Measurements from ENCODE around the gene ANKRD11. TPM values are rescaled to one million over a fixed set of nuclear protein-coding genes. Genes with fewer than 3 reads are reported as not detected.

ANKRD11 gene
- total and polyA plus RNA-seq, 7 experiments from 2014 or later = 8.7 to 254 (median 239) TPM

- H3K4me1 Mint-ChIP-seq = peaks cover 27 to 87% (median 76%) of the 10 kb centered on the region in 7 donors
- intact Hi-C loops (cut with micrococcal nuclease) = no loop called here
- Histone ChIP-seq H3K9me3 (ENCODE audit: control insufficient read depth in 2 of 3, low read length in 3 of 3) (no peaks in the 10 kb centered on the region), H3K27me3 (ENCODE audit: control insufficient read depth in 2 of 2, insufficient read depth in 2 of 2, low read length in 2 of 2) (no peaks in the 10 kb centered on the region), H3K27ac (ENCODE audit: low read depth, low read length) (no peak overlapping the region), H3K4me1 (ENCODE audit: control insufficient read depth in 2 of 2, insufficient read depth in 2 of 2, low read length in 2 of 2) (peaks cover 73 to 74% of the 10 kb centered on the region in 2 donors), H3K36me3 (ENCODE audit: control insufficient read depth in 2 of 3, insufficient read depth in 3 of 3, low read length in 3 of 3) (no peaks in the 10 kb centered on the region), H3K4me3 (ENCODE audit: low read length) (no peak overlapping the region)
- peaks cover 0 to 4% (median 0%) of the 10 kb centered on the region in 11 donors for H3K9me3 Mint-ChIP-seq
- no peaks in the 10 kb centered on the region for H3K27me3 Mint-ChIP-seq
- peak overlapping the region in 8 of 10 donors; percentile 15 to 76 (median 58) for H3K4me3 Mint-ChIP-seq
- H3K27ac Mint-ChIP-seq = peak overlapping the region; percentile 13 to 85 (median 41)
- CTCF ChIA-PET = no interaction called here
- DNase-seq (no peak), ATAC-seq (no peak)
- H3K36me3 Mint-ChIP-seq = peaks cover 0 to 10% (median 5%) of the 10 kb centered on the region in 5 donors
- POLR2A ChIA-PET = no interaction called here
Measured at GRCh38 chr16:89452925-89453324, 37.4 kb downstream of the ANKRD11 start.

- no peak overlapping the region for H3K27ac ChIP-seq (ENCODE audit: low read depth, low read length)
- POLR2A ChIA-PET = interaction anchor here (0.9 kb wide), 1 partner anchor 15 kb away, joined by 3 read pairs; no protein-coding TSS in a partner anchor
- Mint-ChIP-seq H3K4me1 (peaks cover 21 to 88% (median 72%) of the 10 kb centered on the region in 7 donors), H3K9me3 (peaks cover 0 to 4% (median 0%) of the 10 kb centered on the region in 11 donors), H3K27ac (peak overlapping the region in 3 of 9 donors; percentile 15 to 72 (median 33)), H3K36me3 (peaks cover 0 to 7% (median 4%) of the 10 kb centered on the region in 5 donors), H3K4me3 (peak overlapping the region in 7 of 10 donors; percentile 18 to 76 (median 41)), H3K27me3 (no peaks in the 10 kb centered on the region)
- H3K4me1 ChIP-seq (ENCODE audit: control insufficient read depth in 2 of 2, insufficient read depth in 2 of 2, low read length in 2 of 2) = peaks cover 79 to 81% of the 10 kb centered on the region in 2 donors
- intact Hi-C loops (cut with micrococcal nuclease) = no loop called here
- no peaks in the 10 kb centered on the region for H3K36me3 ChIP-seq (ENCODE audit: control insufficient read depth in 2 of 3, insufficient read depth in 3 of 3, low read length in 3 of 3)
- DNase-seq (no peak), ATAC-seq (peak; percentile 17)
- no peaks in the 10 kb centered on the region for H3K27me3 ChIP-seq (ENCODE audit: control insufficient read depth in 2 of 2, insufficient read depth in 2 of 2, low read length in 2 of 2)
- no peaks in the 10 kb centered on the region for H3K9me3 ChIP-seq (ENCODE audit: control insufficient read depth in 2 of 3, low read length in 3 of 3)
- H3K4me3 ChIP-seq (ENCODE audit: low read length) = no peak overlapping the region
- CTCF ChIA-PET = no interaction called here
Measured at GRCh38 chr16:89452241-89452640, 38.1 kb downstream of the ANKRD11 start.

- peaks cover 6 to 94% (median 72%) of the 10 kb centered on the region in 7 donors for H3K4me1 Mint-ChIP-seq
- no peak for DNase-seq
- H3K36me3 Mint-ChIP-seq = no peaks in the 10 kb centered on the region
- intact Hi-C loops (cut with micrococcal nuclease) = no loop called here
- H3K27me3 Mint-ChIP-seq = no peaks in the 10 kb centered on the region
- no peak for ATAC-seq
- H3K4me3 ChIP-seq (ENCODE audit: low read length) = no peak overlapping the region
- no peaks in the 10 kb centered on the region for H3K9me3 ChIP-seq (ENCODE audit: control insufficient read depth in 2 of 3, low read length in 3 of 3)
- no peaks in the 10 kb centered on the region for H3K9me3 Mint-ChIP-seq
- no peaks in the 10 kb centered on the region for H3K27me3 ChIP-seq (ENCODE audit: control insufficient read depth in 2 of 2, insufficient read depth in 2 of 2, low read length in 2 of 2)
- peak overlapping the region in 7 of 10 donors; percentile 49 to 84 (median 70) for H3K4me3 Mint-ChIP-seq
- CTCF ChIA-PET = no interaction called here
- peak overlapping the region in 5 of 9 donors; percentile 33 to 82 (median 54) for H3K27ac Mint-ChIP-seq
- peaks cover 84 to 91% of the 10 kb centered on the region in 2 donors for H3K4me1 ChIP-seq (ENCODE audit: control insufficient read depth in 2 of 2, insufficient read depth in 2 of 2, low read length in 2 of 2)
- H3K36me3 ChIP-seq (ENCODE audit: control insufficient read depth in 2 of 3, insufficient read depth in 3 of 3, low read length in 3 of 3) = no peaks in the 10 kb centered on the region
- no peak overlapping the region for H3K27ac ChIP-seq (ENCODE audit: low read depth, low read length)
- POLR2A ChIA-PET = interaction anchor here (0.8 to 1.5 kb wide), 3 partner anchors 21 to 84 kb away, joined by 3 read pairs; no protein-coding TSS in a partner anchor
Measured at GRCh38 chr16:89450537-89450936, 39.8 kb downstream of the ANKRD11 start.

- Histone ChIP-seq H3K27ac (ENCODE audit: low read depth, low read length) (no peak overlapping the region), H3K36me3 (ENCODE audit: control insufficient read depth in 2 of 3, insufficient read depth in 3 of 3, low read length in 3 of 3) (no peaks in the 10 kb centered on the region), H3K27me3 (ENCODE audit: control insufficient read depth in 2 of 2, insufficient read depth in 2 of 2, low read length in 2 of 2) (no peaks in the 10 kb centered on the region), H3K4me1 (ENCODE audit: control insufficient read depth in 2 of 2, insufficient read depth in 2 of 2, low read length in 2 of 2) (peaks cover 84 to 93% of the 10 kb centered on the region in 2 donors), H3K4me3 (ENCODE audit: low read length) (no peak overlapping the region), H3K9me3 (ENCODE audit: control insufficient read depth in 2 of 3, low read length in 3 of 3) (no peaks in the 10 kb centered on the region)
- Mint-ChIP-seq H3K9me3 (no peaks in the 10 kb centered on the region), H3K27me3 (no peaks in the 10 kb centered on the region), H3K36me3 (no peaks in the 10 kb centered on the region), H3K27ac (peak overlapping the region; percentile 2 to 82 (median 42)), H3K4me3 (peak overlapping the region in 9 of 10 donors; percentile 49 to 84 (median 67)), H3K4me1 (peaks cover 0 to 95% (median 76%) of the 10 kb centered on the region in 7 donors)
- intact Hi-C loops (cut with micrococcal nuclease) = no loop called here
- ChIA-PET POLR2A (interaction anchor here (0.7 to 1.5 kb wide), 5 partner anchors 22 to 107 kb away, joined by 3 read pairs; no protein-coding TSS in a partner anchor), CTCF (no interaction called here)
- DNase-seq = no peak
- ATAC-seq = peak; percentile 47
Measured at GRCh38 chr16:89449726-89450335, 40.5 kb downstream of the ANKRD11 start.

GRCh38 chr16:89448656-89449055 lies 41.7 kb downstream of the ANKRD11 start:
- intact Hi-C loops (cut with micrococcal nuclease) = no loop called here
- H3K4me3 Mint-ChIP-seq = peak overlapping the region in 6 of 10 donors; percentile 8 to 84 (median 74)
- no peaks in the 10 kb centered on the region for H3K27me3 Mint-ChIP-seq

GRCh38 chr16:89446975-89447293 lies 43.4 kb downstream of the ANKRD11 start:
- no peak overlapping the region for H3K27ac ChIP-seq (ENCODE audit: low read depth, low read length)
- no peak for DNase-seq
- Mint-ChIP-seq H3K36me3 (no peaks in the 10 kb centered on the region), H3K27ac (peak overlapping the region; percentile 54 to 97 (median 82)), H3K27me3 (no peaks in the 10 kb centered on the region), H3K9me3 (no peaks in the 10 kb centered on the region), H3K4me3 (peak overlapping the region; percentile 60 to 84 (median 75)), H3K4me1 (peaks cover 0 to 99% (median 74%) of the 10 kb centered on the region in 7 donors)
- H3K4me3 ChIP-seq (ENCODE audit: low read length) = peak overlapping the region; percentile 6
- no peaks in the 10 kb centered on the region for H3K36me3 ChIP-seq (ENCODE audit: control insufficient read depth in 2 of 3, insufficient read depth in 3 of 3, low read length in 3 of 3)
- H3K4me1 ChIP-seq (ENCODE audit: control insufficient read depth in 2 of 2, insufficient read depth in 2 of 2, low read length in 2 of 2) = peaks cover 86 to 94% of the 10 kb centered on the region in 2 donors
- no peak for ATAC-seq
- H3K9me3 ChIP-seq (ENCODE audit: control insufficient read depth in 2 of 3, low read length in 3 of 3) = no peaks in the 10 kb centered on the region
- intact Hi-C loops (cut with micrococcal nuclease) = no loop called here
- ChIA-PET CTCF (no interaction called here), POLR2A (interaction anchor here (1.0 to 1.1 kb wide), 2 partner anchors 18 to 83 kb away, joined by 4 read pairs; no protein-coding TSS in a partner anchor)
- H3K27me3 ChIP-seq (ENCODE audit: control insufficient read depth in 2 of 2, insufficient read depth in 2 of 2, low read length in 2 of 2) = no peaks in the 10 kb centered on the region

More at GRCh38 chr16:89448656-89449055, 41.7 kb downstream of the ANKRD11 start:
- Histone ChIP-seq H3K4me3 (ENCODE audit: low read length) (no peak overlapping the region), H3K27ac (ENCODE audit: low read depth, low read length) (no peak overlapping the region), H3K9me3 (ENCODE audit: control insufficient read depth in 2 of 3, low read length in 3 of 3) (no peaks in the 10 kb centered on the region), H3K27me3 (ENCODE audit: control insufficient read depth in 2 of 2, insufficient read depth in 2 of 2, low read length in 2 of 2) (no peaks in the 10 kb centered on the region), H3K4me1 (ENCODE audit: control insufficient read depth in 2 of 2, insufficient read depth in 2 of 2, low read length in 2 of 2) (peaks cover 86 to 96% of the 10 kb centered on the region in 2 donors), H3K36me3 (ENCODE audit: control insufficient read depth in 2 of 3, insufficient read depth in 3 of 3, low read length in 3 of 3) (no peaks in the 10 kb centered on the region)
- H3K36me3 Mint-ChIP-seq = no peaks in the 10 kb centered on the region
- no peak for DNase-seq
- H3K4me1 Mint-ChIP-seq = peaks cover 0 to 99% (median 75%) of the 10 kb centered on the region in 7 donors
- POLR2A ChIA-PET = interaction anchor here (0.8 to 1.1 kb wide), 2 partner anchors 29 to 116 kb away, joined by 3 read pairs; no protein-coding TSS in a partner anchor
- CTCF ChIA-PET = no interaction called here
- ATAC-seq = no peak
- H3K27ac Mint-ChIP-seq = peak overlapping the region in 6 of 9 donors; percentile 1 to 69 (median 30)
- H3K9me3 Mint-ChIP-seq = no peaks in the 10 kb centered on the region

Data from naive thymus-derived CD4-positive, alpha-beta T cell (primary cell).